NT2/D1 (cell line): ENCODE results near the gene LZTS2.

Source experiments
- SUZ12 ChIP-seq: IDR thresholded peaks from 2 replicates; pipeline ENCODE4 v1.6.1; 2011; ENCODE audit not compliant: insufficient read length, insufficient read depth; ENCODE audit errors: extremely low read depth
- YY1 ChIP-seq: IDR thresholded peaks from 2 replicates; pipeline ENCODE4 v1.6.1; 2011; ENCODE audit not compliant: insufficient read length, insufficient read depth
- ZNF274 ChIP-seq: IDR thresholded peaks from 2 replicates; pipeline ENCODE4 v1.6.1; 2011; ENCODE audit warnings: mild to moderate bottlenecking, low read depth, low read length

GRCh38 chr10:100970076-100970913, 29.3 kb upstream of the LZTS2 start:
- TF ChIP-seq SUZ12 (no peak), YY1 (no peak), ZNF274 (no peak)
